Fibroblast of pulmonary artery (primary cell): ENCODE data around the gene CD300LB.
"Not testable (repeated sequence)": the region's sequence is repeated elsewhere in the genome, so short reads cannot be mapped to it uniquely, and the experiment has no call there.

Source experiments
- DNase-seq: peaks from one replicate; pipeline ENCODE4 v3.0.0-alpha.2; 2010; ENCODE audit warnings: low read depth
- H3K4me3 ChIP-seq: replicated peaks from 2 replicates; pipeline ENCODE4 v1.5.1; 2011; ENCODE audit warnings: low read depth, mild to moderate bottlenecking, control low read depth, low read length, moderate library complexity
- CTCF ChIP-seq: IDR thresholded peaks from 2 replicates; pipeline ENCODE4 v1.5.1; 2011; ENCODE audit warnings: mild to moderate bottlenecking, control low read depth, low read length, inconsistent platforms; ENCODE audit errors: missing control alignments

The CD300LB gene

GRCh38 chr17:74497471-74497870 lies 33.8 kb downstream of the CD300LB start:
- no peak for TF ChIP-seq CTCF

GRCh38 chr17:74493331-74493833 lies 37.9 kb downstream of the CD300LB start:
- TF ChIP-seq CTCF: peak; percentile 96
- DNase-seq: peak; percentile 74
- no peak overlapping the region for H3K4me3 ChIP-seq

More at GRCh38 chr17:74497471-74497870, 33.8 kb downstream of the CD300LB start:
- DNase-seq: no peak
- H3K4me3 ChIP-seq: no peak overlapping the region

GRCh38 chr17:74491626-74492025 lies 39.6 kb downstream of the CD300LB start:
- no peak for DNase-seq
- no peak for TF ChIP-seq CTCF
- H3K4me3 ChIP-seq: no peak overlapping the region

DNA sequence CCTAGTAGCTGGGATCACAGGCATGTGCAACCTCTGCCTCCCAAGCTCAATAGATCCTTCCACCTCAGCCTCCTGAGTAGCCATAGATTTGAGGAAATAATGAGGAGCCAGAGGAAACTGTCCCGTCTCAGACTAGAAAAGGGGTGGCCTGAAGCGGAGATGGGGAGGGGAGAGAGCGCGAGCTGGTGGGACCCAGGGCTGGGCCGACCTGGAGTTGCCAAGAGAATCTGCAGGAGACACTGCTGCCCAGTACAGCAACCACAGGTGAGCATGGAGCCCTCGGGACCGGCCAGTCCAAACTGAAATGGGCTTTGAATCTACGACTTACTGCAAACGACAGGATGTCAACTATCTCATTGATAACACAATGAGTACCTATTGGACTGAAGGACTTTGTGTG lies 40.6 kb downstream of the CD300LB start:
- TF ChIP-seq CTCF: no peak
- no peak overlapping the region for H3K4me3 ChIP-seq

DNA sequence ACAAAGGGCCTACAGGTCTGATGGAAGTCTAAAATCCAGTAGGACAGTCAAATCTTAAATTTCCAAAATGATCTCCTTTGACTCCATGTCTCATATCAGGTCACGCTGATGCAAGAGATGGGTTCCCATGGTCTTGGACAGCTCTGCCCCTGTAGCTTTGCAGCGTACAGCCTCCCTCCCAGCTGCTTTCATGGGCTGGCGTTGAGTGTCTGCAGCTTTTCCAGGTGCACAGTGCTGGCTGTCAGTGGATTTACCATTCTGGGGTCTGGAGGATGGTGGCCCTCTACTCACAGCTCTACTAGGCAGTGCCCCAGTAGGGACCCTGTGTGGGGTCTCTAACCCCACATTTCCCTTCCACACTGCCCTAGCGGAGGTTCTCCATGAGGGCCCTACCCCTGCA lies 43.0 kb downstream of the CD300LB start:
- not testable (repeated sequence) for DNase-seq, H3K4me3 ChIP-seq

More for the DNA sequence above, 40.6 kb downstream of the CD300LB start:
- no peak for DNase-seq

GRCh38 chr17:74485841-74486240 lies 45.4 kb downstream of the CD300LB start:
- no peak for TF ChIP-seq CTCF
- no peak for DNase-seq

GRCh38 chr17:74485022-74485743 lies 46.1 kb downstream of the CD300LB start:
- H3K4me3 ChIP-seq: no peak overlapping the region
- no peak for DNase-seq
- no peak for TF ChIP-seq CTCF

More at GRCh38 chr17:74485841-74486240, 45.4 kb downstream of the CD300LB start:
- H3K4me3 ChIP-seq: no peak overlapping the region
